HCT116 (cell line): Measurements from ENCODE around the gene ARHGEF17. TPM values are rescaled to one million over a fixed set of nuclear protein-coding genes. Genes with fewer than 3 reads are reported as not detected.

ENCODE experiments used
- ATAC-seq: fragments of 200-7000 bp; cut with Tn5 transposase; 2 replicates; pipeline ENCODE4 v1.9.1; 2020; ENCODE audit warnings: mild to moderate bottlenecking, moderate library complexity
- BruUV-seq: library from RNA; stranded (reverse); fragments of 400-500 nt; replicated peaks from 2 replicates; lab custom pipeline; 2021; lab: Mats Ljungman, UMichigan
- CTCF ChIA-PET: fragments of 300-600 bp; sonication (Branson Sonifier 250); formaldehyde crosslinking; loops from one replicate; lab custom pipeline; 2021; ENCODE audit warnings: antibody characterized with exemption; lab: Charles Lee
- POLR2A ChIA-PET: fragments of 300-600, 350-600 bp; sonication (Branson Sonifier 250); formaldehyde crosslinking; loops from one replicate; lab custom pipeline; 2021; ENCODE audit warnings: antibody characterized with exemption; lab: Charles Lee
- RAD21 ChIA-PET, 2 experiments: fragments of 300-600 bp; sonication (Branson Sonifier 250); formaldehyde crosslinking; loops; one replicate each; lab custom pipeline; 2023; ENCODE audit warnings: low total read pairs in 2 of 2; ENCODE audit not compliant: uncharacterized antibody in 2 of 2, unreplicated experiment in 2 of 2, low non-redundant PET in 1 of 2; lab: Charles Lee
- DNase-seq: peaks from one replicate; pipeline ENCODE4 v3.0.0-alpha.2; 2010; ENCODE audit warnings: low read depth, low spot score
- H2AFZ ChIP-seq: fragments of 200-600 bp; shearing (Covaris generic), sonication (generic); 2 replicates; pipeline ENCODE4 v1.6.1; 2017; ENCODE audit warnings: low read depth, mixed run types, mixed read lengths, antibody characterized with exemption, low read length; ENCODE audit not compliant: poor library complexity, severe bottlenecking
- H3K27ac ChIP-seq: 2 replicates; pipeline ENCODE4 v1.5.1; 2012; ENCODE audit warnings: low read depth, low read length
- H3K27me3 ChIP-seq: fragments of 200-600 bp; sonication (generic); 2 replicates; pipeline ENCODE4 v1.6.1; 2016; ENCODE audit warnings: mixed run types, low read length, mixed read lengths; ENCODE audit not compliant: insufficient read depth
- H3K36me3 ChIP-seq, 2 experiments: fragments of 200-500 bp in 1 of 2; fragments of 200-600 bp in 1 of 2; sonication (Bioruptor generic) in 1 of 2; sonication (generic) in 1 of 2; 2 replicates each; pipeline versions ENCODE4 v1.5.1 to v1.6.1; 2014 to 2016; ENCODE audit warnings: low read length in 2 of 2, inconsistent platforms in 1 of 2, mixed read lengths in 1 of 2, mixed run types in 1 of 2; ENCODE audit not compliant: insufficient read depth in 2 of 2, control insufficient read depth in 1 of 2
- H3K4me1 ChIP-seq, 2 experiments: fragments of 200-600 bp in 1 of 2; sonication (generic) in 1 of 2; 2 replicates each; pipeline versions ENCODE4 v1.5.1 to v1.6.1; 2012 to 2017; ENCODE audit warnings: low read length in 2 of 2, inconsistent platforms in 1 of 2, mild to moderate bottlenecking in 1 of 2, mixed read lengths in 1 of 2, mixed run types in 1 of 2, moderate library complexity in 1 of 2; ENCODE audit not compliant: insufficient read depth in 2 of 2, control insufficient read depth in 1 of 2
- H3K4me2 ChIP-seq: fragments of 200-600 bp; sonication (generic); 2 replicates; pipeline ENCODE4 v1.6.1; 2017; ENCODE audit warnings: mixed run types, low read length, mixed read lengths
- H3K4me3 ChIP-seq, 2 experiments: fragments of 200-600 bp in 1 of 2; sonication (generic) in 1 of 2; replicated peaks in 1 of 2; 2 replicates each; pipeline ENCODE4 v1.5.1; 2011 to 2016; ENCODE audit warnings: low read length in 2 of 2, control low read depth in 1 of 2, low read depth in 1 of 2, mild to moderate bottlenecking in 1 of 2, mixed read lengths in 1 of 2, mixed run types in 1 of 2
- H3K79me2 ChIP-seq: fragments of 200-600 bp; sonication (generic); 2 replicates; pipeline ENCODE4 v1.6.1; 2017; ENCODE audit warnings: mild to moderate bottlenecking, mixed run types, low read length, moderate library complexity, mixed read lengths; ENCODE audit not compliant: insufficient read depth
- H3K9ac ChIP-seq: fragments of 200-600 bp; sonication (generic); 2 replicates; pipeline ENCODE4 v1.6.1; 2016; ENCODE audit warnings: low read length, mixed read lengths
- H3K9me2 ChIP-seq: fragments of 200-600 bp; sonication (generic), shearing (Covaris generic); 2 replicates; pipeline ENCODE4 v1.6.1; 2017; ENCODE audit warnings: mixed run types, mild to moderate bottlenecking, moderate library complexity; ENCODE audit not compliant: insufficient read depth
- H3K9me3 ChIP-seq, 2 experiments: fragments of 200-500 bp in 1 of 2; fragments of 200-600 bp in 1 of 2; sonication (Bioruptor generic) in 1 of 2; sonication (generic) in 1 of 2; 2 replicates each; pipeline ENCODE4 v1.6.1; 2014 to 2017; ENCODE audit warnings: low read length in 2 of 2, mixed read lengths in 2 of 2, inconsistent platforms in 1 of 2, low read depth in 1 of 2, mild to moderate bottlenecking in 1 of 2, mixed run types in 1 of 2, moderate library complexity in 1 of 2; ENCODE audit not compliant: control insufficient read depth in 1 of 2, insufficient read depth in 1 of 2
- H4K20me1 ChIP-seq: fragments of 200-600 bp; sonication (generic), shearing (Covaris generic); 2 replicates; pipeline ENCODE4 v1.6.1; 2017; ENCODE audit warnings: mixed run types, mild to moderate bottlenecking, moderate library complexity; ENCODE audit not compliant: insufficient read depth
- CTCF ChIP-seq, 3 experiments: fragments of 200-600 bp in 1 of 3; sonication (generic) in 1 of 3; IDR thresholded peaks in 2 of 3; conservative IDR thresholded peaks in 1 of 3; 2 replicates each; pipeline ENCODE4 v1.5.1; 2012 to 2017; ENCODE audit warnings: low read depth in 2 of 3, low read length in 2 of 3, antibody characterized with exemption in 1 of 3, borderline replicate concordance in 1 of 3, control low read depth in 1 of 3, mild to moderate bottlenecking in 1 of 3, mixed read lengths in 1 of 3, mixed run types in 1 of 3, moderate library complexity in 1 of 3; ENCODE audit not compliant: insufficient read depth in 1 of 3
- EGR1 ChIP-seq: IDR thresholded peaks from 2 replicates; pipeline ENCODE4 v1.6.1; 2012; ENCODE audit warnings: low read depth
- EZH2 ChIP-seq: fragments of 200-600 bp; sonication (generic); IDR thresholded peaks from 2 replicates; pipeline ENCODE4 v1.6.1; 2017; ENCODE audit warnings: antibody characterized with exemption, mixed run types
- JUND ChIP-seq: IDR thresholded peaks from 2 replicates; pipeline ENCODE4 v1.6.1; 2012
- POLR2A ChIP-seq: IDR thresholded peaks from 2 replicates; pipeline ENCODE4 v1.7.0; 2011; ENCODE audit warnings: borderline replicate concordance; ENCODE audit not compliant: insufficient read depth, insufficient read length; ENCODE audit errors: extremely low read depth
- SRF ChIP-seq: IDR thresholded peaks from 2 replicates; pipeline ENCODE4 v1.6.1; 2012; ENCODE audit warnings: low read depth
- ZBTB33 ChIP-seq: IDR thresholded peaks from 2 replicates; pipeline ENCODE4 v1.6.1; 2011; ENCODE audit warnings: mild to moderate bottlenecking, low read length, moderate library complexity; ENCODE audit not compliant: insufficient replicate concordance; ENCODE audit errors: extremely low read depth
- ZFX ChIP-seq: fragments of 450-650 bp; IDR thresholded peaks from 2 replicates; pipeline ENCODE4 v1.6.1; 2017
- intact Hi-C: fragments of 100-400 bp; cut with micrococcal nuclease; formaldehyde crosslinking; loops from 2 replicates; pipeline ENCODE4 v1.10.0; 2022
- total RNA-seq: library from RNA; stranded (reverse); gene quantifications from one replicate; pipeline ENCODE4 v1.2.1, GENCODE V29; 2021; ENCODE audit not compliant: unreplicated experiment

The ARHGEF17 gene
- total RNA-seq, 1 experiment from 2014 or later: 18.2 TPM

- H3K79me2 ChIP-seq: no peaks in the 10 kb centered on the region
- no TSS peak for BruUV-seq
- H4K20me1 ChIP-seq: no peaks in the 10 kb centered on the region
Observed at GRCh38 chr11:73361953-73362776, 54.1 kb downstream of the ARHGEF17 start.

More at GRCh38 chr11:73361953-73362776, 54.1 kb downstream of the ARHGEF17 start:
- ChIA-PET POLR2A (interaction anchor here (1.2 kb wide), 1 partner anchor 10 kb away, joined by 5 read pairs; no protein-coding TSS in a partner anchor), CTCF (interaction anchor here (3.3 kb wide), 1 partner anchor 11 kb away, joined by 40 read pairs; no protein-coding TSS in a partner anchor), RAD21 (no interaction called here)
- peaks cover 0 to 14% of the 10 kb centered on the region in 2 experiments; a peak in 1 of 4 replicates for H3K4me1 ChIP-seq
- no peaks in the 10 kb centered on the region for H3K9me2 ChIP-seq
- no peaks in the 10 kb centered on the region for H3K27me3 ChIP-seq
- DNase-seq (peak; percentile 32), ATAC-seq (peak; percentile 98)
- TF ChIP-seq EGR1: peak; percentile 41; the same call in 1 of the 2 replicates
- peak; percentile 65 for TF ChIP-seq POLR2A
- no peak for TF ChIP-seq ZBTB33
- TF ChIP-seq EZH2: no peak
- TF ChIP-seq JUND: no peak
- TF ChIP-seq CTCF (IDR thresholded peaks at IDR 0.05 in 2 of 3, conservative IDR thresholded peaks at IDR 0.05 in 1 of 3; ENCODE audit: borderline replicate concordance in 1 of 3, insufficient read depth in 1 of 3, low read depth in 2 of 3, low read length in 2 of 3): peak in 2 of 3 experiments; percentile 23 to 32; a peak in 2 of 6 replicates
- no peak for TF ChIP-seq SRF
- TF ChIP-seq ZFX: peak; percentile 22; the same call in 1 of the 2 replicates
- no peak overlapping the region for H2AFZ ChIP-seq
- intact Hi-C loops: no loop called here
- peak overlapping the region; percentile 10; the same call in 1 of the 2 replicates for H3K27ac ChIP-seq
- peak overlapping the region; percentile 12 to 48 for H3K4me3 ChIP-seq
- peak overlapping the region; percentile 71 for H3K4me2 ChIP-seq
- H3K9ac ChIP-seq: peak overlapping the region; percentile 36
- H3K9me3 ChIP-seq: no peaks in the 10 kb centered on the region
- H3K36me3 ChIP-seq: no peaks in the 10 kb centered on the region; a peak in 1 of 4 replicates
